ENCODE results near the gene ARHGEF6. TPM values are rescaled to one million over a fixed set of nuclear protein-coding genes. Genes with fewer than 3 reads are reported as not detected.

Gene ARHGEF6
- total RNA-seq, 1 experiment from 2014 or later: 5.1 TPM

GRCh38 chrX:136623396-136623795 is 157.3 kb downstream of the ARHGEF6 start:
- no peak overlapping the region for H3K27ac Mint-ChIP-seq
- DNase-seq (ENCODE audit: low spot score) (no peak), ATAC-seq (no peak)
- no peaks in the 10 kb centered on the region for H3K36me3 Mint-ChIP-seq
- H3K27me3 Mint-ChIP-seq (ENCODE audit: low read depth): no peaks in the 10 kb centered on the region
- TF ChIP-seq, protein P1, sequence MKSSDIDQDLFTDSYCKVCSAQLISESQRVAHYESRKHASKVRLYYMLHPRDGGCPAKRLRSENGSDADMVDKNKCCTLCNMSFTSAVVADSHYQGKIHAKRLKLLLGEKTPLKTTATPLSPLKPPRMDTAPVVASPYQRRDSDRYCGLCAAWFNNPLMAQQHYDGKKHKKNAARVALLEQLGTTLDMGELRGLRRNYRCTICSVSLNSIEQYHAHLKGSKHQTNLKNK (CRISPR knock-in tag; IDR thresholded peaks at IDR 0.05): no peak
- TF ChIP-seq ZNF121 (CRISPR knock-in tag; IDR thresholded peaks at IDR 0.05): no peak
- no peak for TF ChIP-seq NR3C1 (CRISPR knock-in tag; conservative IDR thresholded peaks at IDR 0.05; ENCODE audit: low read depth)
- no peak for TF ChIP-seq ZNF671 (CRISPR knock-in tag; IDR thresholded peaks at IDR 0.05)
- TF ChIP-seq TCF7 (CRISPR knock-in tag; IDR thresholded peaks at IDR 0.05; ENCODE audit: low read depth): no peak
- TF ChIP-seq, protein P2, sequence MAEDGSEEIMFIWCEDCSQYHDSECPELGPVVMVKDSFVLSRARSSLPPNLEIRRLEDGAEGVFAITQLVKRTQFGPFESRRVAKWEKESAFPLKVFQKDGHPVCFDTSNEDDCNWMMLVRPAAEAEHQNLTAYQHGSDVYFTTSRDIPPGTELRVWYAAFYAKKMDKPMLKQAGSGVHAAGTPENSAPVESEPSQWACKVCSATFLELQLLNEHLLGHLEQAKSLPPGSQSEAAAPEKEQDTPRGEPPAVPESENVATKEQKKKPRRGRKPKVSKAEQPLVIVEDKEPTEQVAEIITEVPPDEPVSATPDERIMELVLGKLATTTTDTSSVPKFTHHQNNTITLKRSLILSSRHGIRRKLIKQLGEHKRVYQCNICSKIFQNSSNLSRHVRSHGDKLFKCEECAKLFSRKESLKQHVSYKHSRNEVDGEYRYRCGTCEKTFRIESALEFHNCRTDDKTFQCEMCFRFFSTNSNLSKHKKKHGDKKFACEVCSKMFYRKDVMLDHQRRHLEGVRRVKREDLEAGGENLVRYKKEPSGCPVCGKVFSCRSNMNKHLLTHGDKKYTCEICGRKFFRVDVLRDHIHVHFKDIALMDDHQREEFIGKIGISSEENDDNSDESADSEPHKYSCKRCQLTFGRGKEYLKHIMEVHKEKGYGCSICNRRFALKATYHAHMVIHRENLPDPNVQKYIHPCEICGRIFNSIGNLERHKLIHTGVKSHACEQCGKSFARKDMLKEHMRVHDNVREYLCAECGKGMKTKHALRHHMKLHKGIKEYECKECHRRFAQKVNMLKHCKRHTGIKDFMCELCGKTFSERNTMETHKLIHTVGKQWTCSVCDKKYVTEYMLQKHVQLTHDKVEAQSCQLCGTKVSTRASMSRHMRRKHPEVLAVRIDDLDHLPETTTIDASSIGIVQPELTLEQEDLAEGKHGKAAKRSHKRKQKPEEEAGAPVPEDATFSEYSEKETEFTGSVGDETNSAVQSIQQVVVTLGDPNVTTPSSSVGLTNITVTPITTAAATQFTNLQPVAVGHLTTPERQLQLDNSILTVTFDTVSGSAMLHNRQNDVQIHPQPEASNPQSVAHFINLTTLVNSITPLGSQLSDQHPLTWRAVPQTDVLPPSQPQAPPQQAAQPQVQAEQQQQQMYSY (CRISPR knock-in tag; IDR thresholded peaks at IDR 0.05): no peak
- no peak for TF ChIP-seq ESRRA (CRISPR knock-in tag; IDR thresholded peaks at IDR 0.05; ENCODE audit: borderline replicate concordance)
- no peak for TF ChIP-seq ZNF281 (CRISPR knock-in tag; IDR thresholded peaks at IDR 0.05)
- TF ChIP-seq ELF4 (CRISPR knock-in tag; IDR thresholded peaks at IDR 0.05; ENCODE audit: low read depth): no peak
- TF ChIP-seq, protein P3, sequence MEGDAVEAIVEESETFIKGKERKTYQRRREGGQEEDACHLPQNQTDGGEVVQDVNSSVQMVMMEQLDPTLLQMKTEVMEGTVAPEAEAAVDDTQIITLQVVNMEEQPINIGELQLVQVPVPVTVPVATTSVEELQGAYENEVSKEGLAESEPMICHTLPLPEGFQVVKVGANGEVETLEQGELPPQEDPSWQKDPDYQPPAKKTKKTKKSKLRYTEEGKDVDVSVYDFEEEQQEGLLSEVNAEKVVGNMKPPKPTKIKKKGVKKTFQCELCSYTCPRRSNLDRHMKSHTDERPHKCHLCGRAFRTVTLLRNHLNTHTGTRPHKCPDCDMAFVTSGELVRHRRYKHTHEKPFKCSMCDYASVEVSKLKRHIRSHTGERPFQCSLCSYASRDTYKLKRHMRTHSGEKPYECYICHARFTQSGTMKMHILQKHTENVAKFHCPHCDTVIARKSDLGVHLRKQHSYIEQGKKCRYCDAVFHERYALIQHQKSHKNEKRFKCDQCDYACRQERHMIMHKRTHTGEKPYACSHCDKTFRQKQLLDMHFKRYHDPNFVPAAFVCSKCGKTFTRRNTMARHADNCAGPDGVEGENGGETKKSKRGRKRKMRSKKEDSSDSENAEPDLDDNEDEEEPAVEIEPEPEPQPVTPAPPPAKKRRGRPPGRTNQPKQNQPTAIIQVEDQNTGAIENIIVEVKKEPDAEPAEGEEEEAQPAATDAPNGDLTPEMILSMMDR (IDR thresholded peaks at IDR 0.05): no peak
- TF ChIP-seq GABPB1 (CRISPR knock-in tag; IDR thresholded peaks at IDR 0.05): no peak
- no peak overlapping the region for H3K4me3 Mint-ChIP-seq
- no peaks in the 10 kb centered on the region for H3K4me1 Mint-ChIP-seq
- ChIA-PET CTCF (no interaction called here), POLR2A (no interaction called here)
- no peaks in the 10 kb centered on the region for H3K9me3 Mint-ChIP-seq

- no peak overlapping the region for H3K27ac Mint-ChIP-seq
- no peaks in the 10 kb centered on the region for H3K9me3 Mint-ChIP-seq
- H3K27me3 Mint-ChIP-seq (ENCODE audit: low read depth): no peaks in the 10 kb centered on the region
- ATAC-seq (no peak), DNase-seq (ENCODE audit: low spot score) (no peak)
- no peak overlapping the region for H3K4me3 Mint-ChIP-seq
- H3K36me3 Mint-ChIP-seq: no peaks in the 10 kb centered on the region
- H3K4me1 Mint-ChIP-seq: no peaks in the 10 kb centered on the region
- ChIA-PET CTCF (no interaction called here), POLR2A (no interaction called here)
- TF ChIP-seq ETV6 (CRISPR knock-in tag; IDR thresholded peaks at IDR 0.05) (no peak), TP53 (CRISPR knock-in tag; IDR thresholded peaks at IDR 0.05) (no peak), CBFB (CRISPR knock-in tag; IDR thresholded peaks at IDR 0.05; ENCODE audit: low read depth) (no peak), ZNF317 (CRISPR knock-in tag; IDR thresholded peaks at IDR 0.05; ENCODE audit: borderline replicate concordance, low read depth) (no peak), PREB (CRISPR knock-in tag; IDR thresholded peaks at IDR 0.05; ENCODE audit: borderline replicate concordance) (no peak), ZNF263 (CRISPR knock-in tag; IDR thresholded peaks at IDR 0.05; ENCODE audit: low read depth) (no peak)
- TF ChIP-seq, protein P4, sequence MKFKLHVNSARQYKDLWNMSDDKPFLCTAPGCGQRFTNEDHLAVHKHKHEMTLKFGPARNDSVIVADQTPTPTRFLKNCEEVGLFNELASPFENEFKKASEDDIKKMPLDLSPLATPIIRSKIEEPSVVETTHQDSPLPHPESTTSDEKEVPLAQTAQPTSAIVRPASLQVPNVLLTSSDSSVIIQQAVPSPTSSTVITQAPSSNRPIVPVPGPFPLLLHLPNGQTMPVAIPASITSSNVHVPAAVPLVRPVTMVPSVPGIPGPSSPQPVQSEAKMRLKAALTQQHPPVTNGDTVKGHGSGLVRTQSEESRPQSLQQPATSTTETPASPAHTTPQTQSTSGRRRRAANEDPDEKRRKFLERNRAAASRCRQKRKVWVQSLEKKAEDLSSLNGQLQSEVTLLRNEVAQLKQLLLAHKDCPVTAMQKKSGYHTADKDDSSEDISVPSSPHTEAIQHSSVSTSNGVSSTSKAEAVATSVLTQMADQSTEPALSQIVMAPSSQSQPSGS (CRISPR knock-in tag; IDR thresholded peaks at IDR 0.05; ENCODE audit: borderline replicate concordance, low read depth): no peak
- TF ChIP-seq, protein P5, sequence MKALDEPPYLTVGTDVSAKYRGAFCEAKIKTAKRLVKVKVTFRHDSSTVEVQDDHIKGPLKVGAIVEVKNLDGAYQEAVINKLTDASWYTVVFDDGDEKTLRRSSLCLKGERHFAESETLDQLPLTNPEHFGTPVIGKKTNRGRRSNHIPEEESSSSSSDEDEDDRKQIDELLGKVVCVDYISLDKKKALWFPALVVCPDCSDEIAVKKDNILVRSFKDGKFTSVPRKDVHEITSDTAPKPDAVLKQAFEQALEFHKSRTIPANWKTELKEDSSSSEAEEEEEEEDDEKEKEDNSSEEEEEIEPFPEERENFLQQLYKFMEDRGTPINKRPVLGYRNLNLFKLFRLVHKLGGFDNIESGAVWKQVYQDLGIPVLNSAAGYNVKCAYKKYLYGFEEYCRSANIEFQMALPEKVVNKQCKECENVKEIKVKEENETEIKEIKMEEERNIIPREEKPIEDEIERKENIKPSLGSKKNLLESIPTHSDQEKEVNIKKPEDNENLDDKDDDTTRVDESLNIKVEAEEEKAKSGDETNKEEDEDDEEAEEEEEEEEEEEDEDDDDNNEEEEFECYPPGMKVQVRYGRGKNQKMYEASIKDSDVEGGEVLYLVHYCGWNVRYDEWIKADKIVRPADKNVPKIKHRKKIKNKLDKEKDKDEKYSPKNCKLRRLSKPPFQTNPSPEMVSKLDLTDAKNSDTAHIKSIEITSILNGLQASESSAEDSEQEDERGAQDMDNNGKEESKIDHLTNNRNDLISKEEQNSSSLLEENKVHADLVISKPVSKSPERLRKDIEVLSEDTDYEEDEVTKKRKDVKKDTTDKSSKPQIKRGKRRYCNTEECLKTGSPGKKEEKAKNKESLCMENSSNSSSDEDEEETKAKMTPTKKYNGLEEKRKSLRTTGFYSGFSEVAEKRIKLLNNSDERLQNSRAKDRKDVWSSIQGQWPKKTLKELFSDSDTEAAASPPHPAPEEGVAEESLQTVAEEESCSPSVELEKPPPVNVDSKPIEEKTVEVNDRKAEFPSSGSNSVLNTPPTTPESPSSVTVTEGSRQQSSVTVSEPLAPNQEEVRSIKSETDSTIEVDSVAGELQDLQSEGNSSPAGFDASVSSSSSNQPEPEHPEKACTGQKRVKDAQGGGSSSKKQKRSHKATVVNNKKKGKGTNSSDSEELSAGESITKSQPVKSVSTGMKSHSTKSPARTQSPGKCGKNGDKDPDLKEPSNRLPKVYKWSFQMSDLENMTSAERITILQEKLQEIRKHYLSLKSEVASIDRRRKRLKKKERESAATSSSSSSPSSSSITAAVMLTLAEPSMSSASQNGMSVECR (CRISPR knock-in tag; IDR thresholded peaks at IDR 0.05; ENCODE audit: borderline replicate concordance): no peak
- TF ChIP-seq, protein P6, sequence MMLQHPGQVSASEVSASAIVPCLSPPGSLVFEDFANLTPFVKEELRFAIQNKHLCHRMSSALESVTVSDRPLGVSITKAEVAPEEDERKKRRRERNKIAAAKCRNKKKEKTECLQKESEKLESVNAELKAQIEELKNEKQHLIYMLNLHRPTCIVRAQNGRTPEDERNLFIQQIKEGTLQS (CRISPR knock-in tag; conservative IDR thresholded peaks at IDR 0.05): no peak
These were observed 158.2 kb downstream of the ARHGEF6 start for GRCh38 chrX:136622568-136622967.

Data from WTC11 (cell line).